GM12878 (cell line): Measurements from ENCODE around the gene GNAZ.

ENCODE experiments used
- BRCA1 ChIP-seq: IDR thresholded peaks from 2 replicates; pipeline ENCODE4 v1.6.1; 2011; ENCODE audit warnings: low read depth, low read length, improper control_type of control experiment
- DPF2 ChIP-seq: fragments of 450-650 bp; IDR thresholded peaks from 2 replicates; pipeline ENCODE4 v1.6.1; 2017; ENCODE audit warnings: mild to moderate bottlenecking
- EP300 ChIP-seq, 2 experiments: fragments of 150-350 bp in 1 of 2; IDR thresholded peaks; 2 replicates each; pipeline ENCODE4 v1.6.1; 2011 to 2012; ENCODE audit warnings: low read depth in 2 of 2, low read length in 2 of 2, borderline replicate concordance in 1 of 2, improper control_type of control experiment in 1 of 2, inconsistent platforms in 1 of 2; ENCODE audit not compliant: control insufficient read depth in 1 of 2
- FOS ChIP-seq: IDR thresholded peaks from 3 replicates; pipeline ENCODE4 v1.6.1; 2011; ENCODE audit warnings: borderline replicate concordance; ENCODE audit not compliant: insufficient read length; ENCODE audit errors: extremely low read depth
- FOXK2 ChIP-seq: fragments of 450-650 bp; IDR thresholded peaks from 2 replicates; pipeline ENCODE4 v1.6.1; 2017; ENCODE audit warnings: mild to moderate bottlenecking, moderate library complexity
- SMAD1 ChIP-seq: fragments of 450-650 bp; IDR thresholded peaks from 2 replicates; pipeline ENCODE4 v1.6.1; 2018; ENCODE audit warnings: mild to moderate bottlenecking, low read depth; ENCODE audit not compliant: partially characterized antibody
- USF2 ChIP-seq: IDR thresholded peaks from 2 replicates; pipeline ENCODE4 v1.6.1; 2011; ENCODE audit warnings: low read depth, low read length, improper control_type of control experiment, borderline replicate concordance
- ZNF207 ChIP-seq: fragments of 450-650 bp; IDR thresholded peaks from 2 replicates; pipeline ENCODE4 v1.6.1; 2014; ENCODE audit warnings: antibody characterized with exemption, mild to moderate bottlenecking, borderline replicate concordance
- ZNF274 ChIP-seq: IDR thresholded peaks from one replicate; pipeline ENCODE4 v1.8.0; 2011; ENCODE audit not compliant: insufficient read length, insufficient read depth

- no peak for TF ChIP-seq ZNF207
- TF ChIP-seq SMAD1: no peak
- TF ChIP-seq DPF2: no peak
- TF ChIP-seq FOS: no peak
- TF ChIP-seq FOXK2: no peak
- TF ChIP-seq USF2: no peak
- TF ChIP-seq ZNF274: no peak
- no peak for TF ChIP-seq EP300 (IDR thresholded peaks at IDR 0.05; ENCODE audit: borderline replicate concordance in 1 of 2, control insufficient read depth in 1 of 2, low read depth in 2 of 2, low read length in 2 of 2)
- TF ChIP-seq BRCA1: no peak
Observed at GRCh38 chr22:23127055-23127756, 56.9 kb downstream of the GNAZ start.
